Osteoblast (primary cell): ENCODE measurements around the gene FNDC3B. TPM values are rescaled to one million over a fixed set of nuclear protein-coding genes. Genes with fewer than 3 reads are reported as not detected.
A peak's percentile ranks its signal among the peaks of the same experiment; 100 is the strongest.

Source experiments
- DNase-seq: peaks from one replicate; pipeline ENCODE4 v3.0.0; 2011; ENCODE audit warnings: low spot score, mixed read lengths; ENCODE audit not compliant: insufficient read length; ENCODE audit errors: missing footprints
- H2AFZ ChIP-seq: 2 replicates; pipeline ENCODE4 v1.6.0; 2011; ENCODE audit warnings: mild to moderate bottlenecking, low read length
- H3K27ac ChIP-seq: 2 replicates; pipeline ENCODE4 v1.5.1; 2011; ENCODE audit warnings: mild to moderate bottlenecking, low read depth, low read length, moderate library complexity
- H3K27me3 ChIP-seq: 2 replicates; pipeline ENCODE4 v1.6.0; 2012; ENCODE audit warnings: mild to moderate bottlenecking, control low read depth, inconsistent platforms, low read length, moderate library complexity; ENCODE audit not compliant: insufficient read depth
- H3K36me3 ChIP-seq: 2 replicates; pipeline ENCODE4 v1.5.1; 2011; ENCODE audit warnings: mild to moderate bottlenecking, low read length, control low read depth, moderate library complexity; ENCODE audit not compliant: insufficient read depth
- H3K4me1 ChIP-seq: 2 replicates; pipeline ENCODE4 v1.5.1; 2011; ENCODE audit warnings: mild to moderate bottlenecking, low read length, control low read depth, moderate library complexity; ENCODE audit not compliant: insufficient read depth
- H3K4me2 ChIP-seq: 2 replicates; pipeline ENCODE4 v1.6.0; 2011; ENCODE audit warnings: mild to moderate bottlenecking, low read length; ENCODE audit not compliant: insufficient read depth
- H3K4me3 ChIP-seq: fragments of 200-600 bp; sonication (generic); 3 replicates; pipeline ENCODE4 v1.5.1; 2012; ENCODE audit warnings: mild to moderate bottlenecking, low read length, inconsistent platforms; ENCODE audit not compliant: insufficient read depth
- H3K79me2 ChIP-seq: 2 replicates; pipeline ENCODE4 v1.6.0; 2012; ENCODE audit warnings: mild to moderate bottlenecking, low read length, control low read depth, inconsistent platforms; ENCODE audit not compliant: insufficient read depth
- H3K9me3 ChIP-seq: 2 replicates; pipeline ENCODE4 v1.5.1; 2011; ENCODE audit warnings: low read depth, low read length, control low read depth
- H4K20me1 ChIP-seq: 2 replicates; pipeline ENCODE4 v1.6.0; 2012; ENCODE audit warnings: mild to moderate bottlenecking, low read length, control low read depth; ENCODE audit not compliant: insufficient read depth
- CTCF ChIP-seq: IDR thresholded peaks from 2 replicates; pipeline ENCODE4 v1.5.1; 2011; ENCODE audit warnings: mild to moderate bottlenecking, low read depth, low read length, moderate library complexity; ENCODE audit errors: extremely low read depth
- total RNA-seq: library from RNA; depleted of rRNA; stranded (reverse); fragments of >200 nt; gene quantifications from 2 replicates; pipeline ENCODE4 v1.2.3, GENCODE V29; 2012

FNDC3B gene
- total RNA-seq, 1 donor, result 179 TPM

GRCh38 chr3:172276103-172276502 is 236.7 kb downstream of the FNDC3B start:
- Histone ChIP-seq H3K36me3 (peaks cover 47% of the 10 kb centered on the region), H3K27ac (no peak overlapping the region), H3K4me1 (peaks cover 27% of the 10 kb centered on the region), H2AFZ (no peak overlapping the region), H3K4me2 (no peak overlapping the region), H3K27me3 (no peaks in the 10 kb centered on the region), H3K9me3 (no peaks in the 10 kb centered on the region), H4K20me1 (peaks cover 7% of the 10 kb centered on the region), H3K79me2 (peaks cover 65% of the 10 kb centered on the region), H3K4me3 (no peak overlapping the region)
- no peak for DNase-seq
- no peak for TF ChIP-seq CTCF

DNA sequence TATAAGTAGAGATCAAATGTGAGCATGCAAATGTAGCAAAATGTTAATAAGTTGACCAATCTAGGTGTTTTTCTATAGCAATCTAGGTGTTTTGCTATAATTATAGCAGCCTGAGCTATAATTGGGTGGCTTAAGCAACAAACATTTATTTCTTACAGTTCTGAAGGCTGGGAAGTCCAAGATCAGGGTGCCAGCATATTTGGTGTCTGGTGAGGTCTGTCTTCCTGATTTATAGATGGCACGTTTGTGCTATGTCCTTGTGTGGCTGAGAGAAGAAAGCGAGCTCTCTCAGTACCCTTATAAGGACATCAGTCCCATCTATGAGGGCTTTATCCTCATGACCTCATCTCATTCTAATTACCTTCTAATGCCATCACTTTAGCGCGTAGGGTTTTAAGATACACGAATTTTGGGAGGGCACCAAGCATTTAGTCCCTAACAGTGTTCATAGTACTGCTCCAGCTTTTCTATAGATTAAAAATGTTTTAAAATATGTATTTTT is 237.8 kb downstream of the FNDC3B start:
- H3K27ac ChIP-seq, result no peak overlapping the region
- DNase-seq, result no peak
- H4K20me1 ChIP-seq, result peaks cover 7% of the 10 kb centered on the region
- H3K4me1 ChIP-seq, result peaks cover 29% of the 10 kb centered on the region
- peaks cover 45% of the 10 kb centered on the region for H3K36me3 ChIP-seq
- H3K9me3 ChIP-seq, result no peaks in the 10 kb centered on the region
- H3K79me2 ChIP-seq, result peaks cover 67% of the 10 kb centered on the region
- TF ChIP-seq CTCF, result no peak
- no peaks in the 10 kb centered on the region for H3K27me3 ChIP-seq
- no peak overlapping the region for H3K4me3 ChIP-seq
- H3K4me2 ChIP-seq, result no peak overlapping the region
- H2AFZ ChIP-seq, result no peak overlapping the region

- peak overlapping the region; percentile 64 for H3K27ac ChIP-seq
- no peak for DNase-seq
- peaks cover 29% of the 10 kb centered on the region for H3K4me1 ChIP-seq
- H3K79me2 ChIP-seq, result peaks cover 70% of the 10 kb centered on the region
- no peak overlapping the region for H2AFZ ChIP-seq
- peaks cover 40% of the 10 kb centered on the region for H3K36me3 ChIP-seq
- no peak overlapping the region for H3K4me3 ChIP-seq
- peaks cover 7% of the 10 kb centered on the region for H4K20me1 ChIP-seq
- no peaks in the 10 kb centered on the region for H3K27me3 ChIP-seq
- no peak for TF ChIP-seq CTCF
- H3K4me2 ChIP-seq, result peak overlapping the region; percentile 43
- no peaks in the 10 kb centered on the region for H3K9me3 ChIP-seq
Measured at GRCh38 chr3:172279191-172279640, 239.8 kb downstream of the FNDC3B start.

DNA sequence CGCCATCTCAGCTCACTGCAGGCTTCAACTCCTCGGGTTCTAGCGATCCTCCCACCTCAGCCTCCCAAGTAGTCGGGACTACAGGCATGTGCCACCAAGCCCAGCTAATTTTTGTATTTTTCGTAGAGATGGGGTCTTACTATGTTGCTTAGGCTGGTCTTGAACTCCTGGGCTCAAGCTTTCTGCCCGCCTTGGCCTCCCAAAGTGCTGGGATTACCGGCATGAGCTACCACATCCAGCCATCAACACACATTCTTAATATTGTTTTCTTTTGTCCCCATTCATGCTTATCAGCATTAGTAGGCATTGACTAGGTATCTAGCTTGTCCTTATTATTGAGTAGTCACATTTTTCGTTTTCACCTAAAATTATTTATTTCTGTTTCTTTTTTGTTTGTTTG is 240.6 kb downstream of the FNDC3B start:
- peaks cover 71% of the 10 kb centered on the region for H3K79me2 ChIP-seq
- no peaks in the 10 kb centered on the region for H3K9me3 ChIP-seq
- peaks cover 31% of the 10 kb centered on the region for H3K4me1 ChIP-seq
- H3K27ac ChIP-seq, result peak overlapping the region; percentile 64
- H3K36me3 ChIP-seq, result peaks cover 40% of the 10 kb centered on the region
- H4K20me1 ChIP-seq, result peaks cover 11% of the 10 kb centered on the region
- H3K4me3 ChIP-seq, result no peak overlapping the region
- no peak for TF ChIP-seq CTCF
- DNase-seq, result no peak
- no peak overlapping the region for H2AFZ ChIP-seq
- H3K27me3 ChIP-seq, result no peaks in the 10 kb centered on the region
- peak overlapping the region; percentile 43 for H3K4me2 ChIP-seq
